Loucy (cell line): ENCODE measurements around the gene NREP.
"Not testable (repeated sequence)": the region's sequence is repeated elsewhere in the genome, so short reads cannot be mapped to it uniquely, and the experiment has no call there.

Experiments used
- H2AFZ ChIP-seq: fragments of 200-600 bp; sonication (generic); 2 replicates; pipeline ENCODE4 v1.6.0; 2016; ENCODE audit warnings: antibody characterized with exemption, mild to moderate bottlenecking, low read length, moderate library complexity
- H3F3A ChIP-seq: fragments of 200-600 bp; 2 replicates; pipeline ENCODE4 v1.6.0; 2016; ENCODE audit warnings: antibody characterized with exemption, low read depth, mild to moderate bottlenecking
- H3K27me3 ChIP-seq: fragments of 200-600 bp; sonication (generic); 2 replicates; pipeline ENCODE4 v1.6.1; 2014; ENCODE audit warnings: low read length, mild to moderate bottlenecking; ENCODE audit not compliant: insufficient read depth, poor library complexity, severe bottlenecking
- H3K36me3 ChIP-seq: fragments of 200-600 bp; sonication (generic); 2 replicates; pipeline ENCODE4 v1.6.1; 2016; ENCODE audit warnings: low read length; ENCODE audit not compliant: insufficient read depth
- H3K4me1 ChIP-seq: fragments of 200-600 bp; sonication (generic); 2 replicates; pipeline ENCODE4 v1.5.1; 2014; ENCODE audit warnings: low read length, mild to moderate bottlenecking; ENCODE audit not compliant: insufficient read depth, poor library complexity, severe bottlenecking
- H3K4me2 ChIP-seq: fragments of 200-600 bp; sonication (generic); 2 replicates; pipeline ENCODE4 v1.6.0; 2014; ENCODE audit warnings: antibody characterized with exemption, low read length, low read depth, mild to moderate bottlenecking; ENCODE audit not compliant: poor library complexity, severe bottlenecking
- H3K4me3 ChIP-seq: fragments of 200-600 bp; sonication (generic); 2 replicates; pipeline ENCODE4 v1.5.1; 2014; ENCODE audit warnings: low read length, mild to moderate bottlenecking, mixed read lengths; ENCODE audit not compliant: poor library complexity, severe bottlenecking
- H3K79me2 ChIP-seq: fragments of 200-600 bp; sonication (generic); 2 replicates; pipeline ENCODE4 v1.6.1; 2014; ENCODE audit warnings: low read length; ENCODE audit not compliant: insufficient read depth
- H3K9ac ChIP-seq: fragments of 200-600 bp; sonication (generic); 2 replicates; pipeline ENCODE4 v1.6.0; 2014; ENCODE audit warnings: mild to moderate bottlenecking, low read depth, low read length, moderate library complexity; ENCODE audit not compliant: poor library complexity, severe bottlenecking
- H3K9me2 ChIP-seq: fragments of 200-600 bp; sonication (generic); replicated peaks from 2 replicates; pipeline ENCODE4 v1.6.1; 2016; ENCODE audit warnings: low read depth, low read length, mixed read lengths
- H3K9me3 ChIP-seq: fragments of 200-600 bp; sonication (generic); 2 replicates; pipeline ENCODE4 v1.6.1; 2014; ENCODE audit warnings: mild to moderate bottlenecking, antibody characterized with exemption, low read length, low read depth; ENCODE audit not compliant: insufficient read depth
- H4K20me1 ChIP-seq: fragments of 200-600 bp; sonication (generic); 2 replicates; pipeline ENCODE4 v1.6.0; 2014; ENCODE audit warnings: antibody characterized with exemption, low read length, mild to moderate bottlenecking; ENCODE audit not compliant: insufficient read depth, poor library complexity, severe bottlenecking
- EZH2phosphoT487 ChIP-seq: fragments of 200-600 bp; IDR thresholded peaks from 2 replicates; pipeline ENCODE4 v1.6.1; 2018; ENCODE audit warnings: antibody characterized with exemption, mild to moderate bottlenecking, moderate library complexity, borderline replicate concordance
- TF ChIP-seq, protein P1 (sequence below): fragments of 200-600 bp; sonication (generic); conservative IDR thresholded peaks from 2 replicates; pipeline ENCODE4 v1.5.1; 2014; ENCODE audit warnings: mild to moderate bottlenecking, antibody characterized with exemption, low read length

NREP gene

GRCh38 chr5:111719773-111720172 is 37.2 kb downstream of the NREP start:
- TF ChIP-seq, protein P1, sequence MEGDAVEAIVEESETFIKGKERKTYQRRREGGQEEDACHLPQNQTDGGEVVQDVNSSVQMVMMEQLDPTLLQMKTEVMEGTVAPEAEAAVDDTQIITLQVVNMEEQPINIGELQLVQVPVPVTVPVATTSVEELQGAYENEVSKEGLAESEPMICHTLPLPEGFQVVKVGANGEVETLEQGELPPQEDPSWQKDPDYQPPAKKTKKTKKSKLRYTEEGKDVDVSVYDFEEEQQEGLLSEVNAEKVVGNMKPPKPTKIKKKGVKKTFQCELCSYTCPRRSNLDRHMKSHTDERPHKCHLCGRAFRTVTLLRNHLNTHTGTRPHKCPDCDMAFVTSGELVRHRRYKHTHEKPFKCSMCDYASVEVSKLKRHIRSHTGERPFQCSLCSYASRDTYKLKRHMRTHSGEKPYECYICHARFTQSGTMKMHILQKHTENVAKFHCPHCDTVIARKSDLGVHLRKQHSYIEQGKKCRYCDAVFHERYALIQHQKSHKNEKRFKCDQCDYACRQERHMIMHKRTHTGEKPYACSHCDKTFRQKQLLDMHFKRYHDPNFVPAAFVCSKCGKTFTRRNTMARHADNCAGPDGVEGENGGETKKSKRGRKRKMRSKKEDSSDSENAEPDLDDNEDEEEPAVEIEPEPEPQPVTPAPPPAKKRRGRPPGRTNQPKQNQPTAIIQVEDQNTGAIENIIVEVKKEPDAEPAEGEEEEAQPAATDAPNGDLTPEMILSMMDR: no peak
- no peak for TF ChIP-seq EZH2phosphoT487
- Histone ChIP-seq H3K79me2 (no peaks in the 10 kb centered on the region), H3K4me3 (no peak overlapping the region), H3K4me1 (no peaks in the 10 kb centered on the region), H3F3A (no peaks in the 10 kb centered on the region), H3K9ac (no peak overlapping the region), H4K20me1 (no peaks in the 10 kb centered on the region), H3K9me3 (no peaks in the 10 kb centered on the region), H2AFZ (no peak overlapping the region), H3K4me2 (no peak overlapping the region), H3K36me3 (no peaks in the 10 kb centered on the region), H3K27me3 (no peaks in the 10 kb centered on the region), H3K9me2 (no peaks in the 10 kb centered on the region)

DNA sequence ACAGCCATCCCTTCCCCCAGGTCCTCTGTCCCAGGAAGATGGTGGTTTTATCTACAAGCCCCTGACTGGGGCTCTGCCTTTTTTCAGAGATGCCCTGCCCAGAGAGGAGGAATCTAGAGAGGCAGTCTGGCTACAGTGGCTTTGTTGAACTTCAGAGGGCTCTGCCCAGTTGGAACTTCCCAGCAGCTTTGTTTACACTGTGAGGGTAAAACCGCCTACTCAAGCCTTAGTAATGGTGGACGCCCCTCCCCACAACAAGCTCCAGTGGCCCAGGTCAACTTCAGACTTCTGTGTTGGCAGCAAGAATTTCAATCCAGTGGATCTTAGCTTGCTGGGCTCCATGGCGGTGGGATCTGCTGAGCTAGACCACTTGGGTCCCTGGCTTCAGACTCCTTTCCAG is 40.2 kb downstream of the NREP start:
- not testable (repeated sequence) for H3K4me2 ChIP-seq, H4K20me1 ChIP-seq, H3K27me3 ChIP-seq, H3F3A ChIP-seq, H3K36me3 ChIP-seq, H3K4me3 ChIP-seq, H3K9ac ChIP-seq, H3K9me3 ChIP-seq, H3K79me2 ChIP-seq, H3K9me2 ChIP-seq, H2AFZ ChIP-seq, H3K4me1 ChIP-seq

DNA sequence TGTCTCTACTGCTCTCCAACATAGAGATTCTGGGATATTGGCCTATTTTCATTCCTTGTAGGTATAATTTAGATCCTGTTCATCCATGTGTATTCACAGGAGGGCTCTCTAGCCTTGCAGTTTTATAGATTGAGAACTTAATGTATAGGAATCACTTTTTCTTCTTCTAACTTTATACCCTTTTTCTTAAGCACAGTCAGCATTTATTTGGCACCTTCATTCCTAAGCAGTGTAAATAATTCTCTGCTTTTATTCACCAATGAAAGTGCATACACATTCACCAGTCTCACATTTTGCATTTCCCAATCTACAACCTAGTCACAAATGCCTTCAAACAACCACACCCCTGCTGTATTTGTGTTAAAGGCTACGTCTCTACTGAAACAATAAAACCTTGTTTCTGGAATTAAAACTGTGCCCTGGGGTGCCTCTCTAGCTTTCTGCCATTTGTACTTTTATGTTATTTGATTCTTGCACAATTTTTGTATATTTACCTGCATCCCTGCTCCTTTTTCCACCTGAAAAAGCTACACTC is 49.3 kb downstream of the NREP start:
- peaks cover 22% of the 10 kb centered on the region for H3K4me1 ChIP-seq
- no peaks in the 10 kb centered on the region for H3F3A ChIP-seq
- TF ChIP-seq, protein P1: no peak
- TF ChIP-seq EZH2phosphoT487: no peak
- no peaks in the 10 kb centered on the region for H3K27me3 ChIP-seq
- no peaks in the 10 kb centered on the region for H4K20me1 ChIP-seq
- no peaks in the 10 kb centered on the region for H3K9me2 ChIP-seq
- no peak overlapping the region for H3K4me3 ChIP-seq
- H3K79me2 ChIP-seq: no peaks in the 10 kb centered on the region
- no peaks in the 10 kb centered on the region for H3K9me3 ChIP-seq
- no peaks in the 10 kb centered on the region for H3K36me3 ChIP-seq
- H3K4me2 ChIP-seq: no peak overlapping the region
- H2AFZ ChIP-seq: no peak overlapping the region
- no peak overlapping the region for H3K9ac ChIP-seq

DNA sequence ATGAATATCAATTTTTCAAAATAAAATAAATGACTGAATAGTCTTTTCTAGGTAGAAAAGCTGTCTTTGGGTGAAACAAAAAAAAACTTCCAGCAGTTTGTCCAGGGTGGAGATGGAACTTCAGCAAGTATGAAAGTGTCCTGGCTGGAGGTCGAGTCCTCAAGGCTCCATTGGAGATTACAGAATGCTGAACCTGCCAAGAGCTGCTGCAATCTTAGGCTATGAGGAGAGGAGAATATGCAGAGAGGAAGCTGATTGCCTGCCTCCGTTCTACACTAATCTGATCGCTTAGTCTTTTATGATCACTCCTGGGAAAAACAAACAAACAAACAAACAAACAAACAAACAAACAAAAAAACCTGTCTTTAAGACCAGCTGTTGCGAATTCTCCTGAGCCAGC is 50.6 kb downstream of the NREP start:
- Histone ChIP-seq H3K27me3 (no peaks in the 10 kb centered on the region), H3K4me2 (no peak overlapping the region), H3K9me2 (no peaks in the 10 kb centered on the region), H3K36me3 (no peaks in the 10 kb centered on the region), H2AFZ (no peak overlapping the region), H4K20me1 (no peaks in the 10 kb centered on the region), H3K9me3 (no peaks in the 10 kb centered on the region), H3K4me3 (no peak overlapping the region), H3K9ac (no peak overlapping the region), H3K79me2 (no peaks in the 10 kb centered on the region), H3F3A (no peaks in the 10 kb centered on the region), H3K4me1 (peaks cover 22% of the 10 kb centered on the region)
- no peak for TF ChIP-seq EZH2phosphoT487
- TF ChIP-seq, protein P1: no peak
